Measurements from ENCODE around the gene ROBO2. TPM values are rescaled to one million over a fixed set of nuclear protein-coding genes. Genes with fewer than 3 reads are reported as not detected.

The ROBO2 gene
- total RNA-seq, 4 donors from 2014 or later, result 0.16 to 4.0 (median 1.3) TPM

GRCh38 chr3:77655396-77655795 lies 615.5 kb downstream of the ROBO2 start:
- TF ChIP-seq CTCF (IDR thresholded peaks at IDR 0.05; ENCODE audit: low read depth), result no peak

GRCh38 chr3:77660718-77661117 lies 620.8 kb downstream of the ROBO2 start:
- no peak for TF ChIP-seq CTCF (IDR thresholded peaks at IDR 0.05; ENCODE audit: low read depth)

- no peak for TF ChIP-seq CTCF (IDR thresholded peaks at IDR 0.05; ENCODE audit: low read depth)
These were observed 628.0 kb downstream of the ROBO2 start for GRCh38 chr3:77667901-77668300.

GRCh38 chr3:77668376-77668775 lies 628.5 kb downstream of the ROBO2 start:
- no peak for TF ChIP-seq CTCF (IDR thresholded peaks at IDR 0.05; ENCODE audit: low read depth)

GRCh38 chr3:77672016-77672415 lies 632.1 kb downstream of the ROBO2 start:
- no peak for TF ChIP-seq CTCF (IDR thresholded peaks at IDR 0.05; ENCODE audit: low read depth)

GRCh38 chr3:77682162-77682561 lies 642.3 kb downstream of the ROBO2 start:
- TF ChIP-seq CTCF (IDR thresholded peaks at IDR 0.05; ENCODE audit: low read depth), result no peak

- TF ChIP-seq CTCF (IDR thresholded peaks at IDR 0.05; ENCODE audit: low read depth), result no peak
These were observed 644.2 kb downstream of the ROBO2 start for GRCh38 chr3:77684115-77684514.

Data from subcutaneous adipose tissue (tissue), 4 donors.